ENCODE measurements around the gene SLC38A4.

The SLC38A4 gene

DNA sequence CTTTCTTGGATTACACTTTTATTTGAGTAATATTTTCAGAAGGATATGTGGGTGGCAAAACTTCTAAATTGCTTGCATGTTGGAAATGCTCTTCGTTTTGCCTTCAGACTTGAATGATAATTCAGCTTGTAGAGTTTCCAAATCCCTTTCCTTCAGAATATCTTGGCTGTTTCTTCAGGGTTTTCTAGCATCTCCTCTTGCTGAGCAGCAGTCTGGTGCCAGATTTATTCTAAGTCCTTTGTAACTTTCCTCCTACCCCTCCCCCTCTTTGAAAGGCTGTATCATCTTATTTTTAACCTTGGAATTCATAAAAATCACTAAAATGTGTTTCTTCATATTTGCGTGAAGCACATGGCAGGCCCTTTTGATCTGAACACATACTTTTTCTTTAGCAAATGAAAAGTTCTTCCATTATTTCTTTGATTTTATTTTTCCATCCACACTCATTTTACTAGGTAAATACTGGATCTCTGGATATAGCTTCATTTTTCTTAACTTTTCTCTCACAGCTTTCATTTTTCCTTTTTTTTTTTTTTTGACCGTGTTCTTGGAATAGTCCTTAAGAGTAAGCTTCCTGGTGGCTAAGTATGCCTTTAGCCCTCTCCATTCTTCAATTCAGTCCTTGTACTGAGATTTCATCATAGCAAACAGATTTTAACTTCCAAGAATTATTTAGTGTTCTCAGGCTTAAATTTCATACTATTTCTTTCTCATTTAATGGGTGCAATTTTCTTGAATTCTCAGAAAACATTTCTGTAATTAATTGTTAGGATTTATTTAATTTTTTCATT, 102.0 kb downstream of the SLC38A4 start:
- no peaks in the 10 kb centered on the region for H3K4me1 ChIP-seq (ENCODE audit: control insufficient read depth, insufficient read depth, low read length, poor library complexity, severe bottlenecking)
- no peaks in the 10 kb centered on the region for H3K27me3 ChIP-seq (replicated peaks; ENCODE audit: control insufficient read depth, insufficient read depth, low read length, poor library complexity, severe bottlenecking)
- no peak overlapping the region for H3K27ac ChIP-seq (ENCODE audit: insufficient read depth, low read length, poor library complexity, severe bottlenecking)
- H3K36me3 ChIP-seq (ENCODE audit: control insufficient read depth, insufficient read depth, low read length): no peaks in the 10 kb centered on the region
- no peaks in the 10 kb centered on the region for H3K9me3 ChIP-seq (ENCODE audit: control insufficient read depth, low read length)
- no peak for DNase-seq
- H3K4me3 ChIP-seq (ENCODE audit: insufficient read depth, low read depth, low read length, poor library complexity, severe bottlenecking): no peak overlapping the region

- DNase-seq: no peak
Observed at GRCh38 chr12:46722394-46723185, 103.2 kb downstream of the SLC38A4 start.

GRCh38 chr12:46718495-46718894, 107.3 kb downstream of the SLC38A4 start:
- no peak for DNase-seq
- no peaks in the 10 kb centered on the region for H3K36me3 ChIP-seq (ENCODE audit: control insufficient read depth, insufficient read depth, low read length)
- no peaks in the 10 kb centered on the region for H3K4me1 ChIP-seq (ENCODE audit: control insufficient read depth, insufficient read depth, low read length, poor library complexity, severe bottlenecking)
- H3K9me3 ChIP-seq (ENCODE audit: control insufficient read depth, low read length): no peaks in the 10 kb centered on the region
- H3K27ac ChIP-seq (ENCODE audit: insufficient read depth, low read length, poor library complexity, severe bottlenecking): no peak overlapping the region
- H3K4me3 ChIP-seq (ENCODE audit: insufficient read depth, low read depth, low read length, poor library complexity, severe bottlenecking): no peak overlapping the region
- H3K27me3 ChIP-seq (replicated peaks; ENCODE audit: control insufficient read depth, insufficient read depth, low read length, poor library complexity, severe bottlenecking): no peaks in the 10 kb centered on the region

More at GRCh38 chr12:46722394-46723185, 103.2 kb downstream of the SLC38A4 start:
- no peaks in the 10 kb centered on the region for H3K27me3 ChIP-seq (replicated peaks; ENCODE audit: control insufficient read depth, insufficient read depth, low read length, poor library complexity, severe bottlenecking)
- H3K27ac ChIP-seq (ENCODE audit: insufficient read depth, low read length, poor library complexity, severe bottlenecking): no peak overlapping the region
- H3K4me3 ChIP-seq (ENCODE audit: insufficient read depth, low read depth, low read length, poor library complexity, severe bottlenecking): no peak overlapping the region
- no peaks in the 10 kb centered on the region for H3K9me3 ChIP-seq (ENCODE audit: control insufficient read depth, low read length)
- H3K4me1 ChIP-seq (ENCODE audit: control insufficient read depth, insufficient read depth, low read length, poor library complexity, severe bottlenecking): no peaks in the 10 kb centered on the region
- no peaks in the 10 kb centered on the region for H3K36me3 ChIP-seq (ENCODE audit: control insufficient read depth, insufficient read depth, low read length)

- Histone ChIP-seq H3K9me3 (ENCODE audit: control insufficient read depth, low read length) (no peaks in the 10 kb centered on the region), H3K27ac (ENCODE audit: insufficient read depth, low read length, poor library complexity, severe bottlenecking) (no peak overlapping the region), H3K4me3 (ENCODE audit: insufficient read depth, low read depth, low read length, poor library complexity, severe bottlenecking) (no peak overlapping the region), H3K4me1 (ENCODE audit: control insufficient read depth, insufficient read depth, low read length, poor library complexity, severe bottlenecking) (no peaks in the 10 kb centered on the region), H3K36me3 (ENCODE audit: control insufficient read depth, insufficient read depth, low read length) (no peaks in the 10 kb centered on the region), H3K27me3 (replicated peaks; ENCODE audit: control insufficient read depth, insufficient read depth, low read length, poor library complexity, severe bottlenecking) (no peaks in the 10 kb centered on the region)
- DNase-seq: no peak
Observed at GRCh38 chr12:46717868-46718267, 107.9 kb downstream of the SLC38A4 start.

DNA sequence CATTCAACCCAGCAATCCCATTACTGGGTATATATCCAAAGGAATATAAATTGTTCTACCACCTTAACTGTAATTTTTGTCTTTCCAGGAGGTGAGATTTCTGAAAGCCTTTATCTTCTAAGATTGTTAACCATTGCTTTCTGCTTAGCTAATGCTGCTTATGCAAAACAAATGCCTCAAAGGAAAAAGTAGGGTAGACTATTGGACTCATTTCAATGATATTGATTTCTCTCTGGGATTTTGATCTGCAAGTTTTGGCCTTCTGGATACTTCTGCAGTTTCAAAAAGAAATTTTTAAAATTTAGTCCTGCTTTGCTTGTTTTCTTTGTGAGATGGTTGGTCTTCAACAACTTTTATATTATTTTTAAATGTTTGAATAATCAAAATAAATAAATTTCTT, 108.6 kb downstream of the SLC38A4 start:
- no peak for DNase-seq
- no peaks in the 10 kb centered on the region for H3K27me3 ChIP-seq (replicated peaks; ENCODE audit: control insufficient read depth, insufficient read depth, low read length, poor library complexity, severe bottlenecking)
- H3K4me3 ChIP-seq (ENCODE audit: insufficient read depth, low read depth, low read length, poor library complexity, severe bottlenecking): no peak overlapping the region
- H3K27ac ChIP-seq (ENCODE audit: insufficient read depth, low read length, poor library complexity, severe bottlenecking): no peak overlapping the region
- H3K36me3 ChIP-seq (ENCODE audit: control insufficient read depth, insufficient read depth, low read length): no peaks in the 10 kb centered on the region
- H3K4me1 ChIP-seq (ENCODE audit: control insufficient read depth, insufficient read depth, low read length, poor library complexity, severe bottlenecking): no peaks in the 10 kb centered on the region
- no peaks in the 10 kb centered on the region for H3K9me3 ChIP-seq (ENCODE audit: control insufficient read depth, low read length)
